Embryonic facial prominence (tissue), 1 donor: ENCODE measurements around the gene C14orf119.

Experiments
- DNase-seq: peaks from one replicate; pipeline ENCODE4 v3.0.0-alpha.2; 2016; ENCODE audit errors: extremely low spot score

Gene C14orf119

DNA sequence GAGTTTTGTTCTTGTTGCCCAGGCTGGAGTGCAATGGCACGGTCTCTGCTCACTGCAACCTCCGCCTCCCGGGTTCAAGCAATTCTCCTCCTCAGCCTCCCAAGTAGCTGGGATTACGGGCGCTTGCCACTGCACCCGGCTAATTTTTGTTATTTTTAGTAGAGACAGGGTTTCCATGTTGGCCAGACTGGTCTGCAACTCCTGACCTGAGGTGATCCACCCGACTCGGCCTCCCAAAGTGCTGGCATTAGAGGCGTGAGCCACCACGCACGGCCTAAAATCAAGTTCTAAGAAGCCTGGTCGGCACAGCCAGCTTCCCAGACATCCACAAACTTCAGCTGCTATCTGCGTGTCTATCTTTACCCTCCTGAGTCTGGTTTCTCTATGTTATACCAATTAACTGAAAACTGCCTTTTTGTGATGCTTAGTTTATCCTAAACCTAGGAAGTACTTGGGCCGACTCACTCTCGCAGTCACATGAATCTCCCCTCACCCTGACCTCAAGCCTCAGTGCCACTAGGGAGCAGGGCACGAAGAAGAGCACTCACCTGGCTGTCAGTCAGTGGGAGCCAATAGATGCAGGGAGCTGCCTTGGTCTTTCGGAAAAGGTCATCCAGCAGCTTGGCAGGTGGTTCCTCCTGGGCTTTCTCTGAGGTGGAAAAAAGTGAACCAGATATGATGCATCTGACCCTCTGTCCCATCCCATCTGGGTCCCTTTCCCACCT, 34.6 kb upstream of the C14orf119 start:
- no peak for DNase-seq

DNA sequence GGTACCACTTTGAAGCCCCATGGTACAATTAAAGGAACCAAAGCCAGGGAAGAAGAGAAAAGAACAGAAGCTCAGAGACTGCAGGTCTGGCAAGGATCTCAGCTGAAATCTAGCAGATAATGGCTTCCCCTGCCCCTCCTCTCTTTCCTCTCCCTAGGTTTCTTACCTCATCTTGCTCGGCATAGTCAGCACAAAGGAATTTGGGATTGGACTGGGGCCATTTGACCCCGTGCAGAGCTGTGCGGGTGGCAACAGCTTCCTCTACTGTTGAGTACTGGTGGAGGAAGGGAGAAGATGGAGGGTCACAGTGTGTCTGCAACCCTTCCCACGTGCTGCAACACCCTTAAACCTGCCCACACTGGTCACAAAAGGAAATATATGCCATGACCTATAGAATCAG, 33.3 kb upstream of the C14orf119 start:
- DNase-seq = no peak

DNA sequence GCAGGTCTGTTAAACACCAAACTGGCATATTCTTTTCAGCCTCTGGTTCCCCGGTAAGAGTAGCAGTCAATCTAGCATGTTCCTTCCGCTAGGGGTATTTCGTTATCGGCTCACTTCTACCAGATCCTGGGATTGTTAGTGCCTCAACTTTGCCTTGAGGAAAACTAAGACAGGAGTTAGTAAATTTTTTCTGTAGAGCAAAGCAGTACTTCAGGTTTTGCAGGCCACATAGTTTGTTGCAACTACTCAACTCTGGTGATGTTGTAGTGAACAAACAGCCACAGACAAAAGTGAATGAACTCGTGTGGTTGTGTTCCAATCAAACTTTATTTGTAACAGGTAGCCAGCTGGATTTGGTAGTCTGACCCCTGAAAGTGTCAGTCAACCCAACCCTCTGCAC, 31.7 kb upstream of the C14orf119 start:
- no peak for DNase-seq

DNA sequence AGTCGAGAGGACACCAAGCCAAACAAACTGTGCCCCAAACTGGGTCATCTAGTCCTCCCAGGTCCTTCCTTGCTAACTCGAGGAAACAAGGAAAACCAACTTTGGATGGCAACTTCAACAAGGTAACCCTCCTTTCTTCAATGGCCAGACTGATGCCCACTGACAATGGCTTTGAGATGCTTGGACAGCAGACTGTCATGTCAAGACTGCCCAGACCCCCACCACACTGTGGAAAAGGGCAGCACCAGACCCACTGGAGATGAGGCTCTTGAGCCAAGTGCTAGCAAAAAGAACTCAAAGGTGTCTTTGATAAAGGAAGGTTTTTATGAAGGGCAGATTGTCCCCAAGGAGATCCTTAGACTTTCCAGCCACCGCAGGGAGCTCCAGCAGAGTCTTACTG, 28.9 kb upstream of the C14orf119 start:
- DNase-seq = no peak

DNA sequence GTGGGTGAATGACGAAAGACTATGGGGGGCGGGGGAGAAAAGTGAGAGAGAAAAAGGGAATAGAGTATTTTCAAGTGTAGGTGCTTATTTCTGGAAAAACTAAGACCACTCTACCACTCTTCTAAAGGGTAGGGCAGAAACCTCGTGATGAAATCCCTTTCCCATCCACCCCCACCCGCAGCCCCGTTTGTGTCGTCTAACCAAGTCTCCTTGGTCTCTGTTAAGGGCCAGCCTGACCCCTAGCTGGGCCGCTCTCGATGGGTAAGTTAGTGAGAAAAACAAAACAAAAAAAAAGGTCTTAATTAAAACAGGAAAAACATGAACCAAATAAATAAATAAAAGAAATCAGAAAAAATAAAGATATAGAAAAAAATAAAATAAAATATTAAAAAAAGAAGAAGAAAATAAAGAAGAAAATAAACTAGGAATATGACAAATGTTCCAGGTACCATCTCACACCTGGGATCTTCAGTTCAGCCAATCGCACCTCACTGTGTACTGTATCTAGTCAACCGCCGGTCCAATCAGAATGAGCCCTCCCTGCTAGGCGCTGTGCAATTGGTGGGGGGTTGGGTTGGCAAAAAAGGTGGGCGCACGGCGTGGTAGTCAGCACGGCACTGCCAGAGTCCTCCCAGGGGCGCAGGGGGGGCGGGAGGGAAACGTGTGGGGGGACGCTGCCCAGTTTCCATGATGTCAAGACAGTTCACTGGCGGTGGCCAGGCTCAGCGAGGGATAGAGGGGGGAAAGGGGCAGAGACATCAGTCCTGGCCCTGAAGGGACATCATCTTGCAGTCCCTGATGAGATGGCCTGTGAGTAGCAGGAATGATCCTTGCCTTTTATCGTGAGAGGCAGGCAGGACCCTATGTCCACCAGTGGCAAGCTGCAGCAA, 28.2 kb upstream of the C14orf119 start:
- DNase-seq = no peak

DNA sequence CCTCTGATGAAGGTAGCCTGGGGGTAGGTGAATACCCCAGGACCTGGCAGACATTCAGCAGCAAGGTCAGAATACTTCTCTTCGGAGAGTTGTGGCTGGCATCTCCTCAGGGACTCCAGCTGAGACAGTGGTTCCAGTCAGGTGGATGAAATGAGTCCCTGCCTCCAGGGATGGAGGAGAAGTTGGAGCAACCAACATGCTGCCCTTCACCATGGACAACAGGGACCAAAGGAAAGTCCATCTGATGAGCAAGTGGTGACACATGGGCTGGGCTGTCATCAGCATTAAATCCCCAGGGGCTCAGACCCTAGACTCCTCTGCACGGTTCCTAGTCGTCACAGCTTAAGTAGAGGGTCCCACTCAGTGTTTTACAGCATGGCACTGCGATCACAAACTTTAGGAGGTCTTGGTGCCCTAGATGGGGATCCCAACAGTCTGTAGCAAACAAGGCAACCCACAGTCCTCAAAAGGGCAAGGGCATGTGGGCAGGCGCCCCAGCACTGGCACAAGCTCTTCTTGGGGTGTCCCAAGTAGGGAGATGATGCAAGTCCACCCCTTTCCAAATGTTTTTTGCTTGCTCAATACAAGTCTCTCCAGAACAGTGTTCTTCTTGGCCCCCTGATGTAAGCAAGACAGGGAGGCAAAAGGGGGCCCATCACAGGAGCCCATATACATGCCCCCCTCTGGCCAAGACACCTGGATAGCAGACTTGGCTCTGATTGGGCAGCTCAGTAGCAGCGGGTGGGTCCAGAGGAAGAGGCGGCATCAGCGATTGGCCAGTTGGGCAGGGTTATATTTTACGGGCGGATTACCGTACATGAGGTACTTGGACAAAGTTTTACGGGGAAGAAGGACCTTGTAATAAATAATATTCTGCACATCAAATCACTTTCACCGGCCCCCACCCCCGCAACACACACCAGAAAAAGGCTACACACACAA, 27.2 kb upstream of the C14orf119 start:
- DNase-seq = no peak

DNA sequence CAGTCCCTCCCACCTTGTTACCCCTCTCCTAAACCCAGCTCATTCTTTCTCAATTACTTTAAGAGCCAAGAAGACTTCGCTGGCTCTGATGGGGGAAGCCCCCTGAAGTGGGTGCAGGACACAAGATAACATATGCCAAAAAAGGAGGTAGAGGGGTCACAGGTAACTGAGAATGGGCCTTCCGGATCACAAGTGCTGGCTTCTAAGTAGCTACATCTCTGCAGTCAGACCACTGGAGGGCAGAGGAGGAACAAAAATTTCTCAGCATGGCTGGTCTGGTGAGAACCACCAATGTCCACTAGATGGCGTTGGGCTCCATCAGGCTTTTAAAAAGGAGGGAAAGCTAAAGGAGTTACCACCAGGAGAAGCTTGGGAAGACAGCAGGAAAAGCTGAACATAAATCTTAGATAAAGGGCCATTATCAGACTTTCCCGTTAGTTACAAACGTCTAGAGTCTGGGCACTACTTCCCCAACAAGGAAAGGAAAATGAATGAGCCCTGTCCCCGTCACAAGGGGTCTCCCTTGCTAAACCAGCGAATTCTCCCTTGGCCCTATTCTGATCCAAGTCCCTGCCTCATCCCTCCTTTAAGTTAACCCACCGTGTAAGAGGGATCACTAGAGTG, 26.4 kb upstream of the C14orf119 start:
- DNase-seq = peak; percentile 75

DNA sequence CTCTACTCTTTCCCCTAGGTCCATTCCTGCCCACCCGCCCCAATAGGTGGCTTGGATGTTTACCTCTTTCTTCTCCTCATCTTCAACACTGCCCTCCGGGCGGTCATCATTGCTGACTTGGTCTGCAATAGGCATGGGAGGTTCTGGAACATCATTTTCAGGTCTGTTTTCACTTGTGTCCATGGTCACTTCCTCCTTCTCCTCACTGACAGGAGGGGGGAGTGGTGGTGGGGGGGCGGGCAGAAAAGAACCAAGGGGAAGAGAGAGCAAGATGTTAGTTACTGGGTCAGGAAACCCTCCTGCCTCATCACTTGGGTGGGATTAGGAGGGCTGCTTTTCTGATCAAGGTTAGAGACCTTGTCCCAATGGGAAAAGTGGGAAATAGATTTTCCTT, 25.9 kb upstream of the C14orf119 start:
- DNase-seq = no peak

DNA sequence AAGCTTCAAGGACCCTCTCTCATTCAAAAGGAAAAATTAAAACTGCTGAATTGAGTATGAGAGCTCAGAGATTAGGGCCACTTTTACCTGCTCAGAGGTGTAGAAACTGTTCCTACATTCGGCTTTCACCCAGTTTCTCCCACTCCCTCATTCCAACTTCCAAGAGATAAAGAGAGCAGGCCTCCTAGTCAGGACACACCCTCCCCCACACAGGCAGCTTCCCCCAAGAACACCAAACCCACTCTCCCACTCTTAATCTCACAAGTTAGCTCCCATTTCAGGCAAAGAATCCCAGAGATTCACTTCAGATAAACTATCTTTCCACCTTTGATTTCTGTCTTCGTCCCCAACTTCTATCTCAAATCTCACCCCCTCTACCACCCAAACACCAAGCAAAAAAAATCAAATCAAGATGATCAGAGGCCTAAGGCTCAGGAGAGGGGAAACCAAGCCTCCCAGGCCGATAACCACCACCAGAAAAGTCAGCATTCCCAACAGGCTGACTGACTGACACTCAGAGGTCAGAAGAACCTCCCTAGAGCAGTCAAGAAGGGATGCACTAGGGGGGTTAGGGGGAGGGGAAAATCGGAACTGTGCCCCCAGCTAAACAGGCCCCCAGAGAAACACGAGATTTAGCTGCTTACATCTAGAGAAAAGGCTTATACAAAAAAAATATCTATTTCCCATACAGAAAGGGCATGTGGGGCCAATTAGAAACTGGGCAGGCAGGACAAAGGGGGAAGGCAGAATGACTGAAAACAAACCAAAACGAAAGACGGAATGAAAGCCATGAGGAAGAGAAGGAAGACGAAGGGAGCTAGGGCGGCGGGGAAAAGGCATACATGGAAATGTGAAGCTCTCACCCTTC, 24.8 kb upstream of the C14orf119 start:
- DNase-seq = no peak

DNA sequence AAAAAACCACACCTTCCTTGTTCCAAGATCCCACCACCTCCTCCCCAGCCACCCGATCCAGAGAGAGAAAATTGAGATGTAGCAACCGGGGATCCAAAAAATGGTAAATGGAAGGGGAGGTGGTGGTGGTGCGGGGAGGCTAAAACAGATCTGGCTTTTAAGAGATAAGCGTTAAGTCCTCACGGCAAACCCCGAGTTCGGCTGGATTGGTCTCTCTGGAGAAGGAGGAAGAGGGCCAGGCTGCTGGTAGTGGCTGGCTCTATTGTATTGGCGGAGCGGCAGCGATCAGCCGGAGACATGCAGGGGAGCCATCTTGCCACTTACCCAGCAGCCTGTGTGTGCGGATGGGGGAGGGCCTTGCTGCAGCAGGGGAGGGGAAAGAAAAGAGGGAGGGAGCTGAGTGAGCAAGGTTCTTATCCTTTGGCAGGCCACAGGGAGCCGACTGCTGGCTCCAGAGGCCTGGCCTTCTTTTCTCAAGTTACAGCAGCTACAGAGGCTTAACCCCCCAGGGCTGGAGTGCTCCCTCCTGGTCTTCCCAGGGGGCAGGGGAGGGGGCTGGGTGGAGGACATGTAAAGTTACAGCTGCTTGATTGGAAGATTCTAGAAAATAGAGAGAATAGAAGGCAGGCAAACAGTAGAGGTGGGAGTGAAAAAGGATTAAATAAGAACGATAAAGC, 23.9 kb upstream of the C14orf119 start:
- DNase-seq = peak; percentile 75

DNA sequence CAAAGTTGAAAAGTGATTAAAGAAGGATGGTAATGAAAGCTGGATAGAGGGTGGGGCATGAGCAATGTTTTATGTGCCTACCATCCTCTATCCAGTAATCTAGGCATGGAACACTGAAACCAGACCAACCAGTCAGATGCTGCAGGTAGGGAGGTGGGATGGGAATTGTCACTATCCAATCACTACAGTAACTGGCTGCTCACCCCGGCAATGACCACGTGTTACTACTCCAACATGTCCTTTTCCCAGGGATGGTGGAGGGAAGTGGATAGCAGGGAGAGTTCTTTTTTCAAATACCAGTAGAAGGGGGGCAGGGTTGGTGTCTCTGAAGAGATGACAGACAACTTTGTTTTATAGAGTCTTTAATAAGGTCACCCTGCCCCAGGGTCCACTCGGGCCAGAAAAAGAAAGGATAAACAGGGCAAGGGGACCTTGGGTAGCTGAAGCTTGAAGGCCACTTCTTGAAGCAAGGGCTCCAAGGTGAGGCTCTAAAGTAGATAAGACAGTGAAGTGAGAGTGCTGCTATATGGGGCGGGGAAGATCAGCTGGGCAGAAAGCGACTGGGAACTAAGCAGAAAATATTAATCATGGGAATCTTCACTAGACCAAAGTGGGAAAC, 23.3 kb upstream of the C14orf119 start:
- DNase-seq = no peak

DNA sequence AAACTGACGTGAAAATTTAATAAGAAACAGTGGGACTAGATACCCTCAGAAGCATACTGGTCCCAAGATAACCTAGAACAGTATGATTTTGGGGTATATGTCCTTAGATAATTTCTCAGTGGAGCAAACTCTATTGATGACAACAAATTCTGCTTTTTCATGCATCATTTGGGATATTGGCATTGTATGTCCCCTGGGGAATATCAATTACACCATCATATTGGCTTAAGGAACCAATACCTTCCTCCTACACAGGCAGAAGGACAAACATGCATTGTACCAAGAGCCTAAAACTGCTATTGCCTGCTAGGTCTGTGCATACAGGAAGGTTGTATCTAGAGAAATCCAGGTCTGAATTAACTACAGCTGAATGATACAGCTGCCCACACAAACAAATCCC, 20.4 kb upstream of the C14orf119 start:
- DNase-seq = no peak

DNA sequence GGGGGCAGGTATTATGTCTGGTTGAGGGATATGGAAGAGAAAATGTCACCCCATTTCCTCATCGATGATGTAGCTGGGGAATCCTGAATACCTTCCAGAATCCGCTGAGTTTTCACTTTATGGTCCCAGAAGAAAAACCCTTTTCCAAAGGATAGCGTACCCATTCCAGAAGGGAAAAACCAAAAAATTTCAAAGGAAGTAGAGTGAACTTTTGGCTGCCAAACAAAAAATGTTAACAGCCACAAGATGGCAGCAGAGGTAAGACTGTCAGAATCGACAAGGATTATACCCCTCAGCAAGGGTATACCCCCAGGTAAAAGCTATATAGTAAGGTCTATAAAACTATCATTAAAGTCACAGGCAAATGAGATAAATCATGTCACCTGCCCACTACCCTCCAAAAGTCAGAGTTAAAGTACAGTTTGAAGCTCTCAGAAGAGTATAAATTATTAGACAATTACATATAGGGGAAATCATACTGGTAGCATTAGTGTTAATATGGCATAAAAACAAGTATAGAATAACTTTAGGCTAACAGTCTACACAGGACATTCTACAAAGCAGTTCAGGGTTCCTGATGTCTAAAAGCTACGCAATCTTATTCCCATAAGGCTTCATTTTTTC, 18.4 kb upstream of the C14orf119 start:
- DNase-seq = no peak

DNA sequence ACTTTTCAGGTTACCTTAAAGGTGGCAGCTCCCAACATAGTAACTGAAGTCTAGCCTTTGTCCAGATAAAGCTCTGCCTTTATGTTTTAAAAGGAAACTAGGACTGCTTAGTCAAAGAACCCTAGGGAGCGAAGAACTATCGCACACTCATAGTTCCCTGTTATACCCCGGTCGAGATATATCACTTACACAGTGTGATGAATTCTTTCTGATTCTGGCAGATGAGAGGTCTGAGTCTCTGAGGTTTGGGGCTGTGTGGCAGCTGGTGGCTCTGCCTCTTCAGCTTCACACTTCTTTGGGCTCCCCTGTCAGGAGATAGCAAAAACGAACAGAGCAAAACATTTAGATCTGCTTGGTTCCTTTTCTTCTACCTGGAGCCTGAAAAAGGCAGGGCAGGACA, 17.3 kb upstream of the C14orf119 start:
- DNase-seq = no peak

DNA sequence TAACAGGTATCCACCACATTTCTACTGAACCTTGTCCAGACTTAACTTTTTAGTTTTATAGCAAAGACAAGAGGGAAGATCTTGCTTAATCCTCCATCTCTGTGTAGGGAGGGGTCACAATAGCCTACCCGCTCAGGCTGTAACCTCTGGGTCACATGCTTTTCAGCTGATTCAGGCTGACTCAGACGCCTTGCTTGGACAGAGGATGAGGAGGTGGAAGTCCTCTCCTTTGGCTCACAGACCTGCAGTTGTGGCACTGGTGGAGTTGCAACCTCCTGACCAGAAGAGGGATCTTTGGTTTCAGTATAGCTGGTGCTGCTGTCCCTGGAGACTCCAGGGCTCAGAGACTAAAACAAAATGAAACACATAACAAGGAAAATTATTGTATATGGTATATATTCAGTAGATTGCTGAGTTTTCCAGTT, 16.6 kb upstream of the C14orf119 start:
- DNase-seq = no peak

DNA sequence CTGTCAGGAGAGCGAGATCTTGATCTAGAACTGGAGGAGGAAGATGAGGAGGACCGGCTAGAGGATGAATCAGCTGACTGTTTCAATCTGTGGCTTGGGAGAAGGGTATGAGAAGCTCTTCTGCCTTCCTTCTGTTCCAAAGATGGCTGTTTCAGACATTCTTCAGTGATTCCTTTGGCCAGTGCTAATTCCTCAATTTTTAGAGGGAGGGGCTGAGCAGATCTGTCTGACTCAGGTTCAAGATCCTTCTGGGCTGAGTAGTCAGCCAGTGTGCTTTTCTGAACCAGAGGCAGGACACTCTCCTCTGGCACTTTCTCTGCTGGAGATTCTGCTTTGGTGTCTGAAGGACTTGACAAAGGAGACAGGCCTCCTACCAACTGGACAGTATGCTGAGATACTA, 15.6 kb upstream of the C14orf119 start:
- DNase-seq = no peak

DNA sequence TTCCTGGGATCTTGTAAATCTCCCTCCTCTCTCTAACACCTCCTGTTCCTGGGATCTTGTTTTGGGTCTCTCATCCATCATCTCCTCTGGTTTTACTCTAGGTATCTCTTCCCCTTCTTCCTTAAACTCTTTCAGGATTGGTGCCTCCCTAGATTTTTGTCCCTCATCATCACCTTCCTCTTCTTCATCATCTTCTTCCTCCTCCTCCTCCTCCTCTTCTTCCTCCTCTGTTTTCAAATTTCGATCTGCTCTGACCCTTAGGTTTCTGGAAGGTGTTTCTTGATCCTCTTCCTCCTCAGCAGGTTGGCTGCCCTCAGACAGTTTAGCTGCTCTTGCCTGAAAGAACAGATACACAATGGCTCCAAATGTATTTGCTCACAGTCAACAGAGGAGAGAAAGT, 14.8 kb upstream of the C14orf119 start:
- no peak for DNase-seq

DNA sequence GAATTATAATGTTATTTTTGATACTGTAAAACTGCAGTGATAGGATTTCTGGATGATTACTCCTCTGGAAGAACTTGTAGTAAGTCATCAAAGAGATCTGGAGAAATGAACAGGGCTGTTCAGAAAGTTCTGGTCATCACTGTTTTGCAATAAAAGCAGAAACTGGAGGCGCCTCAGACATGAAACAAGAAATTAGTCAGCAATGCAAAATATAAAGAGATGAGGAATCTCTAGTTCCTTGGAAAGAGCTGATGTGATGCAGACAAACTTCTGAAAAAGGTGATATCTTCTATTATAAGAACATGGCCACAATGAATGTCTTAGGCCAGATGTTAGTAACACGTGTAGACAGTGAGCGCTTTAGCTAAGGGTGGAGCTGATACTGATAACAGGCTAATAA, 9.8 kb upstream of the C14orf119 start:
- no peak for DNase-seq

DNA sequence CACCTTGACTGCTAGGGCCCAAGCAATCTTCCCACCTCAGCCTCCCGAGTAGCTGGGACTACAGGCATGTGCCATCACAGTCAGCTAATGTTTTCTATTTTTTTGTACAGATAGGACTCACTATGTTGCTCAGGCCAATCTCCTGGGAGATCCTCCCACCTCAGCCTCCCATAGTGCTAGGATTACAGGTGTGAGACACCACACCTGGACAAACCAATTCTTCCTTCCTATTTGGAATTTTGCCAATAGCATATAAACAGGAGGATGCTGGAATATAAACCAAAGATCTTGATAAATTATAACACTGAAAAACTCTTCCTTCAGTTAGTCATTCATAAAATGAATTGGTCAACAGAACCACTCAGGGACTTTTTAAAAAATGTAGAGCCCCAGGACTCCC, 8.7 kb upstream of the C14orf119 start:
- no peak for DNase-seq
